ENCODE data around the gene VWCE. TPM values are rescaled to one million over a fixed set of nuclear protein-coding genes. Genes with fewer than 3 reads are reported as not detected.

Gene VWCE
- total RNA-seq, 2 experiments from 2014 or later, result 0.64 to 1.0 TPM

GRCh38 chr11:61309739-61310138 lies 14.6 kb upstream of the VWCE start:
- Mint-ChIP-seq H3K27me3 (no peaks in the 10 kb centered on the region), H3K9me3 (no peaks in the 10 kb centered on the region), H3K4me1 (ENCODE audit: low read depth) (no peaks in the 10 kb centered on the region), H3K27ac (no peak overlapping the region), H3K36me3 (ENCODE audit: low read depth) (no peaks in the 10 kb centered on the region), H3K4me3 (no peak overlapping the region)
- POLR2A ChIA-PET, result no interaction called here
- Histone ChIP-seq H3K36me3 (ENCODE audit: insufficient read depth, low read length) (peaks cover 91% of the 10 kb centered on the region), H3K4me1 (ENCODE audit: insufficient read depth, low read length) (no peaks in the 10 kb centered on the region), H3K9me3 (ENCODE audit: control insufficient read depth in 1 of 2, insufficient read depth in 1 of 2, low read length in 2 of 2) (no peaks in the 10 kb centered on the region), H3K27ac (ENCODE audit: low read depth in 1 of 2, low read length in 2 of 2) (no peak overlapping the region), H3K4me3 (ENCODE audit: low read length) (no peak overlapping the region), H3K27me3 (ENCODE audit: control insufficient read depth in 1 of 2, insufficient read depth in 2 of 2, low read length in 2 of 2) (no peaks in the 10 kb centered on the region)
- DNase-seq (no peak), ATAC-seq (ENCODE audit: poor library complexity) (no peak)
- no peak for TF ChIP-seq CTCF (IDR thresholded peaks at IDR 0.05)
- intact Hi-C loops (cut with DNase I, micrococcal nuclease), result no loop called here
- CTCF ChIA-PET, result no interaction called here

GRCh38 chr11:61309141-61309540 lies 14.0 kb upstream of the VWCE start:
- Mint-ChIP-seq H3K27me3 (no peaks in the 10 kb centered on the region), H3K4me1 (ENCODE audit: low read depth) (no peaks in the 10 kb centered on the region), H3K36me3 (ENCODE audit: low read depth) (peaks cover 2% of the 10 kb centered on the region), H3K4me3 (no peak overlapping the region), H3K27ac (no peak overlapping the region), H3K9me3 (no peaks in the 10 kb centered on the region)
- POLR2A ChIA-PET, result no interaction called here
- H3K27me3 ChIP-seq (ENCODE audit: control insufficient read depth in 1 of 2, insufficient read depth in 2 of 2, low read length in 2 of 2), result no peaks in the 10 kb centered on the region
- H3K4me3 ChIP-seq (ENCODE audit: low read length), result no peak overlapping the region
- DNase-seq (no peak), ATAC-seq (ENCODE audit: poor library complexity) (no peak)
- peaks cover 89% of the 10 kb centered on the region for H3K36me3 ChIP-seq (ENCODE audit: insufficient read depth, low read length)
- H3K9me3 ChIP-seq (ENCODE audit: control insufficient read depth in 1 of 2, insufficient read depth in 1 of 2, low read length in 2 of 2), result no peaks in the 10 kb centered on the region
- TF ChIP-seq CTCF (IDR thresholded peaks at IDR 0.05), result no peak
- CTCF ChIA-PET, result no interaction called here
- no peaks in the 10 kb centered on the region for H3K4me1 ChIP-seq (ENCODE audit: insufficient read depth, low read length)
- intact Hi-C loops (cut with DNase I, micrococcal nuclease), result no loop called here
- H3K27ac ChIP-seq (ENCODE audit: low read depth in 1 of 2, low read length in 2 of 2), result no peak overlapping the region

GRCh38 chr11:61307354-61307753 lies 12.2 kb upstream of the VWCE start:
- no peak for DNase-seq
- H3K27ac Mint-ChIP-seq, result no peak overlapping the region
- H3K36me3 Mint-ChIP-seq (ENCODE audit: low read depth), result peaks cover 20% of the 10 kb centered on the region
- H3K4me1 Mint-ChIP-seq (ENCODE audit: low read depth), result no peaks in the 10 kb centered on the region
- Histone ChIP-seq H3K27ac (ENCODE audit: low read depth in 1 of 2, low read length in 2 of 2) (no peak overlapping the region), H3K4me1 (ENCODE audit: insufficient read depth, low read length) (no peaks in the 10 kb centered on the region), H3K4me3 (ENCODE audit: low read length) (no peak overlapping the region), H3K36me3 (ENCODE audit: insufficient read depth, low read length) (peaks cover 88% of the 10 kb centered on the region), H3K9me3 (ENCODE audit: control insufficient read depth in 1 of 2, insufficient read depth in 1 of 2, low read length in 2 of 2) (no peaks in the 10 kb centered on the region), H3K27me3 (ENCODE audit: control insufficient read depth in 1 of 2, insufficient read depth in 2 of 2, low read length in 2 of 2) (no peaks in the 10 kb centered on the region)
- intact Hi-C loops (cut with DNase I, micrococcal nuclease), result no loop called here
- H3K4me3 Mint-ChIP-seq, result no peak overlapping the region
- CTCF ChIA-PET, result no interaction called here
- POLR2A ChIA-PET, result no interaction called here
- no peaks in the 10 kb centered on the region for H3K27me3 Mint-ChIP-seq
- no peak for TF ChIP-seq CTCF (IDR thresholded peaks at IDR 0.05)
- no peak for ATAC-seq (ENCODE audit: poor library complexity)
- H3K9me3 Mint-ChIP-seq, result no peaks in the 10 kb centered on the region
